BJ (cell line): ENCODE measurements around the gene PCDH15. TPM values are rescaled to one million over a fixed set of nuclear protein-coding genes. Genes with fewer than 3 reads are reported as not detected.

Experiments
- CTCF ChIA-PET: fragments of 350-600 bp; formaldehyde crosslinking; extraction: SDS; loops from one replicate; lab custom pipeline; 2021; ENCODE audit warnings: antibody characterized with exemption, inconsistent platforms; lab: Yijun Ruan, JAX
- POLR2A ChIA-PET: fragments of 300-600 bp; sonication (Branson Sonifier 250); formaldehyde crosslinking; extraction: SDS; loops from one replicate; lab custom pipeline; 2021; ENCODE audit warnings: antibody characterized with exemption; lab: Charles Lee
- DNase-seq: peaks from one replicate; pipeline ENCODE4 v3.0.0-alpha.2; 2011; ENCODE audit warnings: low read depth
- H3K27me3 ChIP-seq: 2 replicates; pipeline ENCODE4 v1.6.0; 2011; ENCODE audit warnings: low read length; ENCODE audit not compliant: control insufficient read depth, insufficient read depth
- H3K36me3 ChIP-seq: 2 replicates; pipeline ENCODE4 v1.5.1; 2011; ENCODE audit warnings: low read length; ENCODE audit not compliant: control insufficient read depth, insufficient read depth
- H3K4me3 ChIP-seq: 2 replicates; pipeline ENCODE4 v1.5.1; 2011; ENCODE audit warnings: low read depth, mild to moderate bottlenecking, control low read depth, low read length
- polyA plus RNA-seq: library from polyadenylated mRNA; depleted of rRNA; stranded (reverse); fragments of >200 nt; gene quantifications from 2 replicates; pipeline ENCODE4 v1.2.3, GENCODE V29; 2011
- TF ChIP-seq, protein P1 (sequence below): IDR thresholded peaks from 2 replicates; pipeline ENCODE4 v1.5.1; 2011; ENCODE audit warnings: low read depth, mild to moderate bottlenecking, control low read depth, inconsistent platforms, low read length, moderate library complexity; ENCODE audit not compliant: insufficient read depth

PCDH15 gene
- polyA plus RNA-seq, 1 experiment = not detected

GRCh38 chr10:54368984-54369383 is 432.0 kb downstream of the PCDH15 start:
- no peaks in the 10 kb centered on the region for H3K36me3 ChIP-seq
- no peak overlapping the region for H3K4me3 ChIP-seq
- TF ChIP-seq, protein P1, sequence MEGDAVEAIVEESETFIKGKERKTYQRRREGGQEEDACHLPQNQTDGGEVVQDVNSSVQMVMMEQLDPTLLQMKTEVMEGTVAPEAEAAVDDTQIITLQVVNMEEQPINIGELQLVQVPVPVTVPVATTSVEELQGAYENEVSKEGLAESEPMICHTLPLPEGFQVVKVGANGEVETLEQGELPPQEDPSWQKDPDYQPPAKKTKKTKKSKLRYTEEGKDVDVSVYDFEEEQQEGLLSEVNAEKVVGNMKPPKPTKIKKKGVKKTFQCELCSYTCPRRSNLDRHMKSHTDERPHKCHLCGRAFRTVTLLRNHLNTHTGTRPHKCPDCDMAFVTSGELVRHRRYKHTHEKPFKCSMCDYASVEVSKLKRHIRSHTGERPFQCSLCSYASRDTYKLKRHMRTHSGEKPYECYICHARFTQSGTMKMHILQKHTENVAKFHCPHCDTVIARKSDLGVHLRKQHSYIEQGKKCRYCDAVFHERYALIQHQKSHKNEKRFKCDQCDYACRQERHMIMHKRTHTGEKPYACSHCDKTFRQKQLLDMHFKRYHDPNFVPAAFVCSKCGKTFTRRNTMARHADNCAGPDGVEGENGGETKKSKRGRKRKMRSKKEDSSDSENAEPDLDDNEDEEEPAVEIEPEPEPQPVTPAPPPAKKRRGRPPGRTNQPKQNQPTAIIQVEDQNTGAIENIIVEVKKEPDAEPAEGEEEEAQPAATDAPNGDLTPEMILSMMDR = no peak
- no peaks in the 10 kb centered on the region for H3K27me3 ChIP-seq
- DNase-seq = no peak
- ChIA-PET CTCF (no interaction called here), POLR2A (no interaction called here)

GRCh38 chr10:54363390-54363789 is 437.6 kb downstream of the PCDH15 start:
- no peak overlapping the region for H3K4me3 ChIP-seq
- DNase-seq = no peak
- H3K27me3 ChIP-seq = no peaks in the 10 kb centered on the region
- ChIA-PET CTCF (no interaction called here), POLR2A (no interaction called here)
- no peaks in the 10 kb centered on the region for H3K36me3 ChIP-seq
- TF ChIP-seq, protein P1 = no peak

DNA sequence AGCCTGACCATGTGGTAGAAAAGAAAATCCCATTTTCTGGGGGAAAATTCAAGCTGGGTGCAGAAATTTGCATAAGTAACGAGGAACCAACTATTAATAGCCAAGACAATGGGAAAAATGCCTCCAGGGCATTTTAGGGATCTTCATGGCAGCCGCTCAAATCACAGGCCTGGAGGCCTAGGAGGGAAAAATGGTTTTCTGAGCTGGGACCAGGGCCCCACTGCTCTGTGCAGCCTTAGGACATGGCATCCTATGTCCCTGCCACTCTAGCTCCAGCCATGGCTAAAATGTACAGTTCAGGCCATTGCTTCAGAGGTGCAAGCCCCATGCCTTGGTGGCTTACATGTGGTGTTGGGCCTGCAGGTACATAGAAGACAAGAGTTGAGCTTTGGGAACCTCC is 459.0 kb downstream of the PCDH15 start:
- Histone ChIP-seq H3K27me3 (no peaks in the 10 kb centered on the region), H3K36me3 (no peaks in the 10 kb centered on the region), H3K4me3 (no peak overlapping the region)
- TF ChIP-seq, protein P1 = no peak
- ChIA-PET CTCF (no interaction called here), POLR2A (no interaction called here)
- no peak for DNase-seq

GRCh38 chr10:54335296-54335695 is 465.7 kb downstream of the PCDH15 start:
- POLR2A ChIA-PET = no interaction called here
- Histone ChIP-seq H3K36me3 (no peaks in the 10 kb centered on the region), H3K27me3 (no peaks in the 10 kb centered on the region), H3K4me3 (no peak overlapping the region)
- CTCF ChIA-PET = no interaction called here
- DNase-seq = no peak
- TF ChIP-seq, protein P1 = no peak

DNA sequence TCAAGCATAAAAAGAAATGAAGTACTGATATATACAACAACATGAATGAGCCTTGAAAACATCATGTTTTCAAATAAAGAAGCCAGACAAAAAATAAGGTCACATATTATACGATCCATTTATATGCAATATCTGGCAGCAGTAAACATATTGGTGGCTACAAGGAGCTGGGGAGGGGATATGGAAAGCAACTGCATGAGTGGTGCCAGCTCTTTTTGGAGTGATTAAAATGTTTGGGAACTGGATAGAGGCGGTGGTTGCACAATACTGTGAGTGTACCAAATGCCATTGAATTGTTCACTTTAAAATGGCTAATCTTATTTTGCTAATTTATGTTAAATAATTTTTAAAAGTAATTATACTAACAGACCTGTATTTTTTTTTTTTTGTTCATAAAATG is 481.7 kb downstream of the PCDH15 start:
- CTCF ChIA-PET = no interaction called here

More for the DNA sequence above, 481.7 kb downstream of the PCDH15 start:
- DNase-seq = no peak
- no peaks in the 10 kb centered on the region for H3K36me3 ChIP-seq
- no peak overlapping the region for H3K4me3 ChIP-seq
- TF ChIP-seq, protein P1 = no peak
- POLR2A ChIA-PET = no interaction called here
- H3K27me3 ChIP-seq = no peaks in the 10 kb centered on the region
